ENCODE data around the gene TEFM.
"Not testable (repeated sequence)": the region's sequence is repeated elsewhere in the genome, so short reads cannot be mapped to it uniquely, and the experiment has no call there.

TEFM gene

DNA sequence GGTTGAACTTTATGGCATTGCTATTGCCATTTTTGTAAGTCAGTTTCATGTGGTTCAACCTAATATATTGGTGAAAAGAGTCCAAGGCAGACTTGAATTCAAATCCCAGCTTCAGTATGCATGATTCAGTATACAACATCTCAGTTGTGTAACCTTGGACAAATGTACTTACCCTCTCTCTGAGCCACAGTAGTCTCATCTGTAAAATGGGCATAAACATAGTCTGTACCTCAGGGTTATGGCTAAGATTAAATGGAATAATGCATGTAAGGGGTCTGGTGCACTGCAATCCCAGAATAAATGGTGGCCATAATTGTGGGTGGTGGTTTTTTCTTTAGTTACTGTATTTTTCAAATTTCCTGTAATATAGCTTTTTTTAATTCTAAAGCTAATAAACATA is 11.0 kb upstream of the TEFM start:
- Histone ChIP-seq H3K4me3 (ENCODE audit: low read length) (no peak overlapping the region), H3K9me3 (ENCODE audit: control insufficient read depth, low read length) (no peaks in the 10 kb centered on the region), H3K9ac (ENCODE audit: low read length) (no peak overlapping the region), H3K36me3 (ENCODE audit: control insufficient read depth, insufficient read depth, low read length) (no peaks in the 10 kb centered on the region), H3K4me1 (ENCODE audit: control insufficient read depth, insufficient read depth, low read length) (no peaks in the 10 kb centered on the region), H3K27me3 (ENCODE audit: control insufficient read depth, insufficient read depth, low read length) (peaks cover 19% of the 10 kb centered on the region)

DNA sequence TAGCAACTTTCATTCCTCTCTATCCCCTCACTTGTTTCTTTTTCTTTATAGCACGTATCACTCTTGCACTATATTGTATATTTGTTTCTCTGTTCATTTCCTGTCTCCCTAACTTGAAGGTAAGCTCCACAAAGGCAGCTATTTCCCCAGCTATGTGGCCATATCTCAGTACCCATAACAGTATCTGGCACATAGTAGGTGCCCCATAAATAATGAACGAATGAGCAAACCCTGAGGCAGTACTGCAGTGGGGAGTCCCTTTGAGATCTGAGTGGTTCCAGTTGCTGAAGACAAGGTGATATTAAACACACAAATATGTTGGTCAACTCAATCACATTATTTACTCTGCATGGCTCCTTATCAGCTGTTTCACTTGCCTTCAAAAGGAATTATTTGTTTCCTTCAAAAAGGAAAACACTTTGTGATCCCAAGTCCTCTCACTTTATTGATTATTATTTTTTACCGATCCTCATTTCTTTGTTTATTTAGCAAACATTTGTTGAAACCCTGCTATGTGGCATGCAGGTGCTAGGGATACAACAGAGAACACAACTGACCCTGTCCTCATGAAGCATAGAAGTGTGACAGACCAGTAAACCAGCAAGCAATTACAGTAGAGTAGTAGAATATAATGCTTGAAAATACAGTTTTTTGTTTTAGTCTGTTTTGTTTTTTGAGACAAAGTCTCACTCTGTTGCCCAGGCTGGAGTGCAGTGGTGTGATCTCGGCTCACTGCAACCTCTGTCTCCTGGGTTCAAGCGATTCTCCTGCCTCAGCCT is 10.0 kb upstream of the TEFM start:
- Histone ChIP-seq H3K36me3 (ENCODE audit: control insufficient read depth, insufficient read depth, low read length) (no peaks in the 10 kb centered on the region), H3K4me1 (ENCODE audit: control insufficient read depth, insufficient read depth, low read length) (no peaks in the 10 kb centered on the region), H3K27me3 (ENCODE audit: control insufficient read depth, insufficient read depth, low read length) (peaks cover 9% of the 10 kb centered on the region), H3K4me3 (ENCODE audit: low read length) (no peak overlapping the region), H3K9ac (ENCODE audit: low read length) (no peak overlapping the region), H3K9me3 (ENCODE audit: control insufficient read depth, low read length) (no peaks in the 10 kb centered on the region)

DNA sequence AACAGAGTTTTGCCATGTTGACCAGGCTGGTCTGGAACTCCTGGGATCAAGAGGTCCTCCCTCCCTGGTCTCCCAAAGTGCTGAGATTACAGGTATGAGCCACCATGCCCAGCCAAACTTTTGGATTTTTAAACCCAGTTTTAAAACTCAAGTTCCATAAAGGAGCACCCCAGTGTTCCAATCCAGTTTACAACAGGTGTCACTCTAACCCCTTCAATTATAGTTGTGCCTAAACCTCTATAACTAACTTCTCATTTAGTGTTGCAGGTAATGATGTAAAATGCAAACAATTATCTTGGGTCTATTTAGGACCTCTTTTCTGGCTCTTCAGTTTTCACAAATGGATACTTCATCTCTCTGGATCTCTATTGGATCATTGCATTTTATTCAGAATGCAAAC is 7.9 kb upstream of the TEFM start:
- no peaks in the 10 kb centered on the region for H3K36me3 ChIP-seq (ENCODE audit: control insufficient read depth, insufficient read depth, low read length)
- no peaks in the 10 kb centered on the region for H3K9me3 ChIP-seq (ENCODE audit: control insufficient read depth, low read length)
- H3K4me1 ChIP-seq (ENCODE audit: control insufficient read depth, insufficient read depth, low read length) = no peaks in the 10 kb centered on the region
- no peak overlapping the region for H3K9ac ChIP-seq (ENCODE audit: low read length)
- no peaks in the 10 kb centered on the region for H3K27me3 ChIP-seq (ENCODE audit: control insufficient read depth, insufficient read depth, low read length)
- H3K4me3 ChIP-seq (ENCODE audit: low read length) = no peak overlapping the region

DNA sequence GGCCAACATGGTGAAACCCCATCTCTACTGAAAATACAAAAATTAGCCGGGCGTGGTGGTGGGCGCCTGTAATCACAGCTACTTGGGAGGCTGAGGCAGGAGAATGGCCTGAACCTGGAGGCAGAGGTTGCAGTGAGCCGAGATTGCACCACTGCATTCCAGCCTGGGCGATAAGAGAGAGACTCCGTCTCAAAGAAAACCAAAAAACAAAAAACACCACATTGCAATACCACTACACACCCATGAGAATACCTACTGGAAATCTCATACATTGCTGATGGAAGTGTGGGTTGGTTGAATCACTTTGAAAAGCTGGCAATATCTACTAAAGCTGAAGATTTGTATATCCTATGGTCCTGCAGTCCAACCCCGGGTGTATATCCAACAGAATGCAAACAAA is 4.1 kb upstream of the TEFM start:
- H3K27me3 ChIP-seq (ENCODE audit: control insufficient read depth, insufficient read depth, low read length); H3K9ac ChIP-seq (ENCODE audit: low read length); H3K4me3 ChIP-seq (ENCODE audit: low read length); H3K4me1 ChIP-seq (ENCODE audit: control insufficient read depth, insufficient read depth, low read length); H3K9me3 ChIP-seq (ENCODE audit: control insufficient read depth, low read length); H3K36me3 ChIP-seq (ENCODE audit: control insufficient read depth, insufficient read depth, low read length): not testable (repeated sequence)

DNA sequence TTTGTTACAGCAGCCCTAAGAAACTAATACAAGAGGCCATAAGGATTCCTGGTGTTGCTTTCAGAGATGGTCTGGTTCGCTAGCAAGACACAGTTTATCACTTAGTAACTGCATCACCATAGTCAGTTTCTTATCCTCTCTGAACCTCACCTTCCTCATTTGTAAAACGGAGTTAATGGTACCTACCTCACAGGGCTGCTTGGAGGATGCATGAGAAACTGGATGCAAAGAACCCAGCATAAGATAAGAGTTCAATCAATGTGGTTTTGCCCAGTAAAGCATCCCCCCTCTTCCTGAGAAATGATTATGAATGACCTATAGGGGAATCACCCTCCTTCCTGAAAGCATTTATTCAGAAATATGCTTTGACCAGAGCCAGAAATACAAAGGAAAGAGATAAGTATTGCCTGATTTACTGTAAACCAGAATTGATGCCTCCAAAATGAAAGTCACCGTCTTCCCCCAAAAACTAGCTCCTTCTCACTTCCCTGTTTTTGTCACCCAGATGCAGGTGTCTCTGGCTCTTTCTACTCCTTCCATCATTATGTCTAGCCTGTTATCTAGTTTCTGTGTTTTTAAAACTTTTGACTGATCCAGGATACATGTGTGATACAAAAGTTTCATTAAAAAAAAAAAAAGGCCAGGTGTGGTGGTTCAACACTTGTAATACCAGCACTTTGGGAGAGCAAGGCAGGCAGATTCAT is 2.8 kb upstream of the TEFM start:
- no peaks in the 10 kb centered on the region for H3K36me3 ChIP-seq (ENCODE audit: control insufficient read depth, insufficient read depth, low read length)
- H3K4me1 ChIP-seq (ENCODE audit: control insufficient read depth, insufficient read depth, low read length) = peaks cover 8% of the 10 kb centered on the region
- no peaks in the 10 kb centered on the region for H3K27me3 ChIP-seq (ENCODE audit: control insufficient read depth, insufficient read depth, low read length)
- no peaks in the 10 kb centered on the region for H3K9me3 ChIP-seq (ENCODE audit: control insufficient read depth, low read length)
- H3K9ac ChIP-seq (ENCODE audit: low read length) = no peak overlapping the region
- no peak overlapping the region for H3K4me3 ChIP-seq (ENCODE audit: low read length)

DNA sequence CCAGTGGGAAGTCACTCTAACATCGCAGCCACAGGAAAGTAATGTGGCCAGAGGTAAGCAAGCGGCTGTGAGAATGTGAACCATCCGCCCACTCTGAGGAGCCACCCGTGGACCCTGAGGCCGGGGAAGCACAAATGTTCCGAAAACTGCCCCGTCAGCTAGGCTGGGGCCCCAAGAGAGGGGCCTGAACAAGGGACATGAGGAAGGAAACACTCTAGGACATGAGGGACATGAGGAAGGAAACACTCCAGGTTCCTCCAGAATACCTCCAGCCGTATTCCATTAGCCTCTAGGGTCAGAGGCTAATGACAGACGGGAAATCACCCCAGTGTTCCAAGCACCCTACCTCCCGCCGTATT is 317 bp downstream of the TEFM start:
- Histone ChIP-seq H3K4me3 (ENCODE audit: low read length) (peak overlapping the region; percentile 85), H3K36me3 (ENCODE audit: control insufficient read depth, insufficient read depth, low read length) (no peaks in the 10 kb centered on the region), H3K9ac (ENCODE audit: low read length) (peak overlapping the region; percentile 92), H3K27me3 (ENCODE audit: control insufficient read depth, insufficient read depth, low read length) (no peaks in the 10 kb centered on the region), H3K4me1 (ENCODE audit: control insufficient read depth, insufficient read depth, low read length) (peaks cover 12% of the 10 kb centered on the region), H3K9me3 (ENCODE audit: control insufficient read depth, low read length) (no peaks in the 10 kb centered on the region)

DNA sequence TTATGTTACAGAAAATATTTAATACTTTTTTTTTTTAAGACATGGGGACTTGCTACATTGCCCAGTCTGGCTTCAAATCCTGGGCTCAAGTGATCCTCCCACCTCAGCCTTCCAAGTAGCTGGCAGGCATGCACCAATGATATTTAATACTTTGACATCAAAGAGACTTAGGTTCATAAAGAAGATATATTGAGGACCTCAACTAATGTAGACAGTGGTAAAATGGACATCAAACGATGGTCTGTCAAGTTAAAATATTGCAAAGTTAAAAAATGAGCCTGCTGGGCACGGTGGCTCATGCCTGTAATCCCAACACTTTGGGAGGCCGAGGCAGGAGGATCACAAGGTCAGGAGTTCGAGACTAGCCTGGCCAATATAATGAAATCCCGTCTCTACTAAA is 8.7 kb downstream of the TEFM start:
- peaks cover 4% of the 10 kb centered on the region for H3K36me3 ChIP-seq (ENCODE audit: control insufficient read depth, insufficient read depth, low read length)
- H3K27me3 ChIP-seq (ENCODE audit: control insufficient read depth, insufficient read depth, low read length) = no peaks in the 10 kb centered on the region
- H3K4me3 ChIP-seq (ENCODE audit: low read length) = no peak overlapping the region
- H3K4me1 ChIP-seq (ENCODE audit: control insufficient read depth, insufficient read depth, low read length) = peaks cover under 1% of the 10 kb centered on the region
- no peak overlapping the region for H3K9ac ChIP-seq (ENCODE audit: low read length)
- no peaks in the 10 kb centered on the region for H3K9me3 ChIP-seq (ENCODE audit: control insufficient read depth, low read length)

DNA sequence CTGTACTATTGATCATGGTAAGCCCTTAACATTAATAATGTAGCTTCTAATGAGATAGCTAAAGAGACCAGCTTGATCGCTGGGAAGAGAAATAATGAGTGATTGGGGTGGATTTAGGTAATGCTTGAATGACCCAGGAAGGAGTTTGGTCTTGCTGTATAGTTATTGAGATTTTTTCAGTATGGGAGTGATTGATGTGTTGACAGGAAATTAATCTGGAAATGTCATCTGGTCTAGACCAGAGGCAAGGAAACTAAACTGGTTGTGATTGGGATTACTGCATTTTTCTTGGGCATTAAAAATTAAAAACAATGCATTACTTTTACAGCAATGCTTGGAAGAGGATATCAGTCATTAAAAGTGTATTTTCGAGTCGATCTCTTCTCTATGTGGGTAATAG is 11.8 kb downstream of the TEFM start:
- Histone ChIP-seq H3K36me3 (ENCODE audit: control insufficient read depth, insufficient read depth, low read length) (peaks cover 4% of the 10 kb centered on the region), H3K4me1 (ENCODE audit: control insufficient read depth, insufficient read depth, low read length) (no peaks in the 10 kb centered on the region), H3K4me3 (ENCODE audit: low read length) (no peak overlapping the region), H3K9me3 (ENCODE audit: control insufficient read depth, low read length) (no peaks in the 10 kb centered on the region), H3K27me3 (ENCODE audit: control insufficient read depth, insufficient read depth, low read length) (no peaks in the 10 kb centered on the region), H3K9ac (ENCODE audit: low read length) (no peak overlapping the region)

DNA sequence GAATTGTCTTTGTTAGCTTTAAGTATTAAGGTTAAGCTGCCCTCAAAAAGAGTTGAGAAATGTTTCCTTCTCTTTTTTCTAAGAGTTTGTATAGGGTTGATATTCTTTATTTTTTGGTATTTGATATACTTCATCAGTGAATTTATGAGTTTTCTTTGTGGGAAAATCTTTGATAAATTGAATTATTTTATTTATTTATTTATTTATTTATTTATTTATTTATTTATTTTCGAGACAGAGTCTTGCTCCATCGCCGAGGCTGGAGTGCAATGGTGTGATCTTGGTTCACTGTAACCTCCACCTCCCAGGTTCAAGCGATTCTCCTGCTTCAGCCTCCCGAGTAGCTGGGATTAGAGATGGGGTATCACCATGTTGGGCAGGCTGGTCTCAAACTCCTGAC is 19.9 kb downstream of the TEFM start:
- Histone ChIP-seq H3K9ac (ENCODE audit: low read length) (no peak overlapping the region), H3K4me1 (ENCODE audit: control insufficient read depth, insufficient read depth, low read length) (no peaks in the 10 kb centered on the region), H3K36me3 (ENCODE audit: control insufficient read depth, insufficient read depth, low read length) (no peaks in the 10 kb centered on the region), H3K4me3 (ENCODE audit: low read length) (no peak overlapping the region), H3K27me3 (ENCODE audit: control insufficient read depth, insufficient read depth, low read length) (no peaks in the 10 kb centered on the region), H3K9me3 (ENCODE audit: control insufficient read depth, low read length) (no peaks in the 10 kb centered on the region)

DNA sequence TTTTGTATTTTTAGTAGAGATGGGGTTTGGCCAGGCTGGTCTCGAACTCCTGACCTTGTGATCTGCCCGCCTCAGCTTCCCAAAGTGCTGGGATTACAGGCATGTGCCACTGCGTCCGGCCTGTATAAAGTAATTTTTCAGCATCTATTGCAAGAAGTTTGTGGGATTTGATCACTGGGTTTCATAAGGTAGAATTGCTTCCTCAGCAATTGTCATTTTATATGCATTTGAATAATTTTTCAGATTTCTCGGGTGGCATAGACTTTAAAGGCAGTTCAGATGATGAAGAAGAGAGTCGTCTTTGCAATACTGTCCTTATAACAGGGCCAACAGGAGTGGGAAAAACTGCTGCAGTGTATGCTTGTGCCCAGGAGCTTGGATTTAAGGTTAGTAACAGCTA is 37.0 kb downstream of the TEFM start:
- no peaks in the 10 kb centered on the region for H3K4me1 ChIP-seq (ENCODE audit: control insufficient read depth, insufficient read depth, low read length)

DNA sequence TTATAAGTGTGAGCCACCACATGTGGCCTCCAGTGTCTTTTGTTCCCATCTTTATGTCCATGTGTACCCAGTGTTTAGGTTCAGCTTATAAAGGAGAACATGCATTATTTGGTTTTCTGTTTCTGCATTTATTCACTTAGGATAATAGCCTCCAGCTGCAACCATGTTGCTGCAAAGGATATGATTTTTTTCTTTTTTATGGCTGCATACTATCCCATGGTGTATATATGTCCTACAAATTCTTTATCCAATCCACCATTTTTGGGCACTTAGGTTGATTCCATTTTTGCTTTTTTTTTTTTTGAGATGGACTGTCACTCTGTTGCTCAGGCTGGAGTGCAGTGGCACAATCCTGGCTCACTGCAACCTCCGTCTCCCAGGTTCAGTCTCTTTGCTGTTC is 41.4 kb downstream of the TEFM start:
- Histone ChIP-seq H3K9me3 (ENCODE audit: control insufficient read depth, low read length) (no peaks in the 10 kb centered on the region), H3K4me1 (ENCODE audit: control insufficient read depth, insufficient read depth, low read length) (no peaks in the 10 kb centered on the region), H3K36me3 (ENCODE audit: control insufficient read depth, insufficient read depth, low read length) (no peaks in the 10 kb centered on the region), H3K4me3 (ENCODE audit: low read length) (no peak overlapping the region), H3K9ac (ENCODE audit: low read length) (no peak overlapping the region), H3K27me3 (ENCODE audit: control insufficient read depth, insufficient read depth, low read length) (no peaks in the 10 kb centered on the region)

More for the DNA sequence above, 37.0 kb downstream of the TEFM start:
- Histone ChIP-seq H3K27me3 (ENCODE audit: control insufficient read depth, insufficient read depth, low read length) (no peaks in the 10 kb centered on the region), H3K4me3 (ENCODE audit: low read length) (no peak overlapping the region), H3K9ac (ENCODE audit: low read length) (no peak overlapping the region), H3K9me3 (ENCODE audit: control insufficient read depth, low read length) (no peaks in the 10 kb centered on the region), H3K36me3 (ENCODE audit: control insufficient read depth, insufficient read depth, low read length) (no peaks in the 10 kb centered on the region)

DNA sequence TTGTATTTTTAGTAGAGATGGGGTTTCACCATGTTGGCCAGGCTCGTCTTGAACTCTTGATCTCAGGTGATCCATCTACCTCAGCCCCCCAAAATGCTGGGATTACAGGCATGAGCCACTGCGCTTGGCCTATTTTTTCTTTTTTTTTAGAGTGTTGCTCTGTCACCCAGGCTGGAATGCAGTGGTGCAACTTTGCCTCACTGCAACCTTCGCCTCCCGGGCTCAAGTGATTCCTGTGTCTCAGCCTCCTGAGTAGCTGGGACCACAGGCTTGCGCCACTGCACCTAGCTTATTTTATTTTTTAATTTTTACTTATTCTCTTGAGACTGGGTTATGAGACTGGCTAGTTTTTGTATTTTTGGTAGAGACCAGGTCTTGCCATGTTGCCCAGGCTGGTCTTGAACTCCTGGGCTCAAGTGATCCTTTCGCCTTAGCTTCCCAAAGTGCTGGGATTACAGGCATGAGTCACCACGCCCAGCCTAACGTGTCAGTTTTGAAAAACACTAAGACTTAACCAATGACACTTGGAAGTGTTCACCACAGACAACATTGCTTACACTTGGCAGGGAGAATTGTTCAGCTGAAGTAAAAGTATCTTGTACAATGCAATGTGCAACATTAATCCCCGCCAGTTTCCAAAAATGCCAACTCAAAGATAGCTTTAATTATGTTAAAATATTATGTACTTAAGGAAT is 47.3 kb downstream of the TEFM start:
- no peaks in the 10 kb centered on the region for H3K9me3 ChIP-seq (ENCODE audit: control insufficient read depth, low read length)
- H3K9ac ChIP-seq (ENCODE audit: low read length) = no peak overlapping the region
- H3K36me3 ChIP-seq (ENCODE audit: control insufficient read depth, insufficient read depth, low read length) = no peaks in the 10 kb centered on the region
- no peaks in the 10 kb centered on the region for H3K27me3 ChIP-seq (ENCODE audit: control insufficient read depth, insufficient read depth, low read length)
- H3K4me1 ChIP-seq (ENCODE audit: control insufficient read depth, insufficient read depth, low read length) = no peaks in the 10 kb centered on the region
- no peak overlapping the region for H3K4me3 ChIP-seq (ENCODE audit: low read length)

Data from mucosa of stomach (tissue), 1 donor.